ENCODE data around the gene PALMD.

Gene PALMD

GRCh38 chr1:99702221-99702620, 56.3 kb downstream of the PALMD start:
- peak; percentile 11 for DNase-seq

- DNase-seq: no peak
These were observed 58.5 kb downstream of the PALMD start for GRCh38 chr1:99704356-99704816.

GRCh38 chr1:99705385-99705784, 59.5 kb downstream of the PALMD start:
- no peak for DNase-seq

GRCh38 chr1:99707535-99708142, 61.7 kb downstream of the PALMD start:
- peak; percentile 57 for DNase-seq

- no peak for DNase-seq
These were observed 65.1 kb downstream of the PALMD start for GRCh38 chr1:99710994-99711393.

DNA sequence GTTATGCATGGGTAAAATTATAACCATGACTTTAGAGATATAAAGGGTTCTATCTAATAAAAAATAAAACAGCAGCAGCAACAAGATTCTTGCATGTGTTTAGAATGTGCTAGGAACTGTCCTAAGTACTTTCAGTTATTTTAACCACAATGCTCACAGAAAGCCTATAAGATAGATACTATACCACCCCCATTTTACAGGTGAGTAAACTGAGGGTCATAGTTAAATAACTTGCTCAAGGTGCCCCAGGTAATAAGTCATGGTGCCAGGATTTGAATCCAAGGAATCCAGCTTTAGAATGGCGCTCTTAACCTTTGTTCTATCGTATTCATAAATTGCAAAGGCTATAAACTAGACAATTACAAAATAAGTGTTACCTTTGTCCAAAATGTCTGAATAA, 67.1 kb downstream of the PALMD start:
- DNase-seq: no peak

GRCh38 chr1:99717005-99717404, 71.1 kb downstream of the PALMD start:
- no peak for DNase-seq

- no peak for DNase-seq
These were observed 77.3 kb downstream of the PALMD start for GRCh38 chr1:99723251-99723650.

GRCh38 chr1:99725996-99726395, 80.1 kb downstream of the PALMD start:
- DNase-seq: no peak

DNA sequence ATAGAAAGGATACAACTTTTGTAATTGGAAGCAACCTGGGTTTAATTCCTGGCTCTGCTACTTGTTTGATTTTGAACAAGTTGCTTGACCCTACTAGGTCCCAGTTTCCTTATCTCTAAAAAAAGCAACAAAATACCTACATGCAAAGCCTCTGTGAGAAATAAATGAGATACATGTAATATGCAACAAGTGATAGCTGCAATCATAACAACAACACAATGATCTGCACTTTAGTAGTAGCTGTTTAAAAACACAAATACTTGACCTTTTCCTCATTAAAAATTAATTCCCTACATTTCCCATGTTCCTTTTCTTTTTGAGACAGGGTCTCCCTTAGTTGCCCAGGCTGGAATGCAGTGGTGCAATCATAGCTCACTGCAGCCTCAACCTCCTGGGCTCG, 80.5 kb downstream of the PALMD start:
- no peak for DNase-seq

DNA sequence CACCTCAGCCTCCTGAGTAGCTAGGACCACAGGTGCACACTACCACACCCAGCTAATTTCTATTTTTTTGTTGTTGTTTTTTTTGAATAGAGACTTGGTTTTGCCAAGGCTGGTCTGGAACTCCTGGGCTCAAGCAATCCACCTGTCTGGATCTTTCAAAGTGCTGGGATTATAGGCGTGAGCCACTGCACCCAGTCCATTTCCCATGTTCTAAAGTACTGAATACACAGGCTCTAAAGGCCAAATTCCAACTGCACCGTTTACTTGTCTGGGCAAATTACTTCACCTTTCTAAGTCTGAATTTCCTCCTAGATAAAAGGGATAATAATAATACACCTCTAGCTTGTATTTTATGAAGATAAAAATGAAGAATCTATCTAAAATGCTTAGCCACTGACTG, 80.9 kb downstream of the PALMD start:
- no peak for DNase-seq

DNA sequence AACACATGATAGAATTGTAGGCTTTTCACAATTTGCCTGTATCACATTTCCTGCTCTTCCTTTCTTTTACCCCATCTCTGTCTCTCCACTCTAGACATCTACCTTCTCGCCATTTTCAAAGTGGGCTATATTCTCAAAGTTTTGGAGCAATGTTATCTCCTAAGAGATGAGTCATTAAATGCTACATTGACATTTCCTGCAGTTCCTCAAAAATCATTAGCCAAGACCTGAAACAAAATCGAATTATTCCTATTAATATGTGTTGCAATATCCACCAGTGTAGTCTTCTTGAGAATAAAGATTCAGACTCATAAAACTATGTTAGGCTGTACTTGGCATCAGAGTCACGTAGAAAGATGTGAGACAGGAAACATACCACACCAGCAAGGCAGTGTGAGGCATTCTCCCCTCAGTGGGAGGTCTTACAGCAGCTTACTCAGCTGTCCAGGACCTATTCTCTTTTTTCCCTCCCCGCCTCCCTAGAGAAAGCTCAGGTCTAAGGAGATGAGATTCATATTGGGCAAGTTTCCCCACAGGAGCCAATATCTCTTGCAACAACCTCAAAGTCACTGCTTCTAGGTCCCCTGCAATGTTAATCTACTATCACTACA, 81.8 kb downstream of the PALMD start:
- peak; percentile 93 for DNase-seq

GRCh38 chr1:99728494-99729235, 82.8 kb downstream of the PALMD start:
- DNase-seq: peak; percentile 67

DNA sequence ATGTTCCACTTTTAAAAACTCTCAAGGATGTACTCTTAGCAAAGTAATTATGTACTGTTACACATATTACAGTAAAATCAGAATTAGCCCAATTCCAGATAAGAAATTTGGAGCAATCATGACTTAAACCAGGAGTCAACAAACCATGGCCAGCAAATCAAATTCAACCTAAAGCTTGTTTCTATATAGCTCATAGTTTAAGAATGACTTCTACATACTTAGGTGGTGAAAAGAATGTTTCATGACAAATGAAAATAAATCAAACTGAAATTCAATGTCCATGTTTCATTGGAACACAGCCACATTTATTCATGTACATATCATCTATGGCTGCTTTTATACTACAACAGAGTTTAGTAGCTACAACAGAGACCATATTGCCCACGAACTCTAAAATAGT, 85.5 kb downstream of the PALMD start:
- peak; percentile 91 for DNase-seq

DNA sequence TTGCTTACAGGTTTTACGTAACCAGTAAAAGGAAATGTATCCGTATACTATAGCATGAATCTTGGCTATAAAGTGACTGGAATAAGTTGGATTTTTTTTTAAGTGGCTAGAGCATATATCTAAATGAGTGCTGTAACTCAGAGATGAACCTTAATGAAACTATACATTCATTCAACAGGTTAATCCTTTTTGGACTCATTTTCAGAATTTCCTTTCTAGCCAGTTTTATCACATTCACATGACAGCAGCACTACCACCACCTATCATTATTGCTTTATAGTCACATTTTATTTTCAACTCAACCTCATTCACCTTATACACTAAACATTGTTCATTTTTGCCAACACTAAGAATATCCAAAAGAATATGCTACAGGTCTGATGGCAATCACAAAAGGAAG, 89.9 kb downstream of the PALMD start:
- DNase-seq: no peak

DNA sequence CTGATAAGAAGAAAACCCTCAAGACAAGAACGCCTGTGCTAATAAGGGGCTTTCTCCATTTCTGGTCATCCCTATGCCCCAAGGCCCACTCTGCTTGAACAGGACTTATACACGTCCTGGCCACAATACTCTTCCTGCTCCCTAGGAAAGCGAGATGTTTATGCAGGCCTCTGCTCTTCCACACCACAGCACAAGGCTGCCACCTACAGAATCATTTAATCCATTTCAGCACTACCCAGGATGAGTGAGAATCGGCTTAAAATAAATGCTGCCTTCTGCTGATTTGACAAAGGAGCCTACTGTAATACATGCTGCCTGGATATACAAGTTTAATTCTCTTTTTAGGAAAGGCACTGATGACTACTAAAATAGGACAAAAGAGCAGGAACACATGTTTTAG, 91.1 kb downstream of the PALMD start:
- DNase-seq: peak; percentile 74

DNA sequence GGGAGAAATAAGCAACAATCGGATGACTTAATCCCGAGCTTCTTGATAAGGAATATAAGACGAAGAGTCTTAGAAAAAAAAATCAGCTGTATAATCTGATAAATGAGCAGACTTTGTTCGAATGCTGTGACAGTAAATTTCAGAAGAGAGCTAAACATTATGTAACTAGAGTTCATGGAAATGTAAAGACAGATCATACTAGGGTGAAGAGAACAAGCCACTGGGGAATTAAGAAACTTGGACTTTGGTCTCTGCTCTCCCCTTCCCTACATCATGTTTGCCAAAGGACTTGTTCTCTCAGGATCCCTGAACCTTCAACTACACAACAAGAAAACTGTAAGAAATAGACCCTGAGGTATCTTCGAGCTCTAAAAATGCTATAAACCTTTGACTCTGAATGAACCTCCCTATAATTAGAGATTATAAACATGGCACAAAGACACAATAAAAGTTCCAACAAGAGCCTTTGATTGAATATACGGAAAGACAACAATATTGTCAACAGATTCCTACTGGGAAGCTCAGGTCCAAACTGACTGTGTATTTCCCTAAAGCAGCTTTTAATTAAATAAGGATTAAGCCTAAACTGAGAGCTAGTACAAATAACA, 93.0 kb downstream of the PALMD start:
- no peak for DNase-seq

- no peak for DNase-seq
These were observed 94.2 kb downstream of the PALMD start for GRCh38 chr1:99740141-99740540.
